NCI-H2227 (cell line): ENCODE results near the gene ALDH18A1.
A peak's percentile ranks its signal among the peaks of the same experiment; 100 is the strongest.
"Not testable (repeated sequence)": the region's sequence is repeated elsewhere in the genome, so short reads cannot be mapped to it uniquely, and the experiment has no call there.

Experiments used
- DNase-seq: peaks from one replicate; lab custom pipeline; 2025; ENCODE audit not compliant: unreplicated experiment; lab: John Stamatoyannopoulos, UW

Gene ALDH18A1

DNA sequence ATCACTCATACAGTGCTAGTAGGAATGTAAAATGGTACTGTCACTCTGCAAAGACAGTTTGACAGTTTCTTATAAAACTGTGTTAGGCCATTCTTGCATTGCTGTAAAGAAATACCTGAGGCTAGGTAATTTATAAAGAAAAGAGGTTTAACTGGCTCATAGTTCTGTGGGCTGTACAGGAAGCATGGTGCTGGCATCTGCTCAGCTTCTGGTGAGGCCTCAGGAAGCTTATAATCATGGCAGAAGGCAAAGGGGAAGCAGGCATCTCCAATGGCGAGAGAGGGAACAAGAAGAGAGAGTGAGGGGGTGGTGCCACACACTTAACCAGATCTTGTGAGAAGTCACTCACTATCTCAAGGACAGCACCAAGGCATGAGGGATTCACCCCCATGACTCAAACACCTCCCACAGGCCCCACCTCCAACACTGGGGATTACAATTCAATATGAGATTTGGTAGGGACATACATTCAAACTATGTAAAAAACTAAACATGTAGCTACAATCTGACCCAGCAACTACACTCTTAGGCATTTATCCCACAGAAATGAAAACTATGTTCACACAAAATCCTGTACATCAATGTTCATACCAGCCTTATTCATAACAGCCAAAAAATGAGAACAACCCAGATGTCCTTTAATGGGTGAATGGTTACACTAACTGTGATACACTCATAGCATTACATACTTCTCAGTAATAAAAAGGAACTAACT, 5.0 kb downstream of the ALDH18A1 start:
- no peak for DNase-seq

DNA sequence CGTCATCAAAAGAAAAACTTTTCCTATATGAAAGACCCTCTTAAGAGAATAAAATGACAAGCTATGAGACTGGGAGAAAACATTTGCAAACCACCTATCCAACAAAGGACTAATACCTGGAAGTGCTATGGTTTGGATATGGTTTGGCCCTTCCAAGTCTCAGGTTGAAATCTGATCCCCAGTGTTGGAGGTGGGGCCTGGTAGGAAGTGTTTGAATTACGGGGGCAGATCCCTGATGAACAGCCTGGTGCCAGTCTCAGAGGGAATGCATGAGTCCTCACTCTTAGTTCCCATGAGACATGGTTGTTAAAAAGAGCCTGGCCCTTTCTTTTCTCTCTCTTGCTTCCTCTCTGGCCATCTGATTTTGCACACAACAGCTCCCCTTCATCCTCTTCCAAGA, 6.3 kb downstream of the ALDH18A1 start:
- no peak for DNase-seq

DNA sequence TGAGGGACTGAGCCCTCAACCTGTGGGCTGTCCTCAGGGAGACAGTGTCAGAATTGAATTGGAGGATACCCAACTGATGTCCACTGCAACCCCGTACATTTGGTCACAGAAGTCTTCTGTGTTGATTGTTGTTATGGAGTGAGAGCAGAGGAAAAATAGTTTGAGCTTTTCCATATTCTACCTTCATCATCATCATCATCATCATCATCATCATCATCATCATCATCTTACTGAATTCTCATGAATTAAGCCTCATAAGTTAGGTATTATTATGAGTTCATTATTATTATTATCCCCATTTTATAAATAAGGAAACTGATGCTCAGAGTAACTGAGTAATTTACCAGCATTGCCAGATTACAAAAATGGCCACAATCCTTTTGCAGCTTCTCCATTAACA, 8.4 kb downstream of the ALDH18A1 start:
- no peak for DNase-seq

DNA sequence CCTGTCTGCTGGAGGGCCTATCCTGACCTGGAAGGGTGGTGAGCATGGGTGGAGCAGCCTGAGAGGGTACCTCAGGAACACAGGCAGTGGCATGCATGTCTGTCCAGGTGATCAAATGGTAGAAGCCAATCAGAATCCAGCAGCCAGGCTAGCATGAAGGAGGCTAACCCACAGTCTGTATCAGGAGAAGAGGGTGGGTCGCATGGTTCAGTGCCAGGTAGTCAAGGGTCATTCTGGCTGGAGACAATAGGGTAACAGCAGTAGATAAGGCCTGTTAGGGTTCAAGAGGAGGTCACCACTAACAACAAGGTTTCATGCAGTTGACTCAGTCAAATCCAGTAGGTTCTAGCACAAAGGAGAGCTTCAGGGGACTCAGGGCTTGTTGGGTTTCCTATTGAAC, 10.4 kb downstream of the ALDH18A1 start:
- DNase-seq: no peak

DNA sequence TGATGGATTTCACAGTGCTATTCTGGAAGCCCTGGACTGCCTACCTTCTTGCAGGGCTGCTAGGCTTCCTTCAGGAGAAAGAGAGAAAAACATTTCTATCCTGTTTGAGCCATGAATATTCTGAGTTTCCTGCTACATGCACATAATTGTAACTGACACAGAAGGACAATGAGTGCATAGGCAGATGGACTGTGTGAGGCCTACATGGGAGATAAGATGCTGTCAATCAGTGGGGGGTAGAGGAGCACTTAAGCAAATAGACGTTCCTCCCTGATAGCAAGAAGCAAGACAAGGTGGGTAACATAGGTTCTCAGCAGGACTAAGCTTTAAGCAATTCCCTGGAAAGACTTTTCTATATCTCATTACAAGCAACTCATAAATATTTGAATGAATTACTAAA, 11.6 kb downstream of the ALDH18A1 start:
- peak; percentile 3 for DNase-seq

DNA sequence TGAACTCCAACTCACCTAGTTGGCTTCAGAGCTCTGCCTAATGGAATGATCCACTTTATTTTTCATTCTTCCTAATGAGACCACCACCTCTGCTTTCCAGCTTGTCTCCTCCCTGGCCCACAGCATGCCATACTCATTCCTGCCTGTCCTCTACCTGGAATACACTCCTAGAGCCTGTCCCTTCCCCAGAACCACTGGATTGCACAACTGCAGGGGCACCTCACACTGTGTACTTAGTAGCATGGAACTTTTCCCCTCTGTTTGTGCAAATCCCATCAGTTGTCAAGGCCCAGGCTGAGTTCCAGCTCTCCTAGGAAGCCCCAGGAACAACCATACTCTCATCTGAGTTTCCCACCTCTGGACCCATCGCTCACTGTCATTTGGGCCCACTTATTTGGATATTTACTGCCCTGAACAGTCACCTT, 15.6 kb downstream of the ALDH18A1 start:
- no peak for DNase-seq

DNA sequence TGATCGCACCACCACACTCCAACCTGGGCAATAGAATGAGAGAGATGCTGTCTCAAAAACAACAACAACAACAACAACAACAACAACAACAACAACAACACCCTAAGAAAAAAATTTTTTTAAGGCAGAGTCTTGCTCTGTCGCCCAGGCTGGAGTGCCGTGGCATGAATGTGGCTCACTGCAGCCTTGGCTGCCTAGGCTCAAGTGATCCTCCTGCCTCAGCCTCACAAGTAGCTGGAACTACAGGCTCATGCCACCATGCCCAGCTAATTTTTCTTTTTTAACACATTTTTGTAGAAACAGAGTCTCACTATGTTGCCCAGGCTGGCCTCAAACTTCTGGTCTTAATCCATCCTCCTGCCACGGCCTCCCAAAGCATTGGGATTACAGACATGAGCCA, 18.6 kb downstream of the ALDH18A1 start:
- no peak for DNase-seq

DNA sequence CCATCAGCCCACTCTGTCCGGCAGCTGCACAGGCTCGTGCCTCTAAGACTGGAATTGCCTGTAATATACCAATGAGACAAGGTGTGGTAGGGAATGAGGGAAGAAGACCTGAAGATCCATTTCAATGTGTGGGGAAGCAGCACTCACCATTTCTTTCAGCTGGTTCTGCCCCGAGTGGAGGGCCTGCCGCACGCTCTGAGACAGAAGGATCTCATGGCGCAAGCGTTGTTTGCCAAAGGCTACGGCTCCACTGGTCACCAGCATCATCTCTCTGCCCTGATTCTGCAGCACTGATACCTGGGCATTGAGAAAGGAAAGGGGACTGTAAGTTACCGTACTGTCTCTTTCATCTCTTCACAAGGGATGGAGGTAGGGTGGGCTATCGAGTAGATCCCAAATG, 19.4 kb downstream of the ALDH18A1 start:
- no peak for DNase-seq

DNA sequence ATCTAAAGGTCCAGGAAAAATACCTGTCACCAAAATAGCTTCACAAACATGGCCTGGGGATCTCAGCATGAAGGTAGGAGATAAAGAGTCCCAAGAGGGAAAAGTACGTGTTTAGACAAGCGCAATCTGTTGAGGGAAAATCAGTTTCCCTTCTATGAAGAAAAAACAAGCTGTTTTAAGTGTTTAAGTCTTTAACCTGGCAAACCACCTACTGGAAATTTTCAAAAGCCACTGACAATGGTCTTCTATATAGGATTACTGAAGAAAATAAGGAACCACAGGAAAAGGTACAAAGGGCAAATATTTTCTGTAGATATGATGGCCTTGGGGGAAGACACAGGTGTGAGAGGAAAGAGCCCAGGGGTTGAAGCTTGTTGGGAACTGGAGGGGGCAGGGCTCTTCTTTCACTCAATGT, 21.2 kb downstream of the ALDH18A1 start:
- DNase-seq: no peak

DNA sequence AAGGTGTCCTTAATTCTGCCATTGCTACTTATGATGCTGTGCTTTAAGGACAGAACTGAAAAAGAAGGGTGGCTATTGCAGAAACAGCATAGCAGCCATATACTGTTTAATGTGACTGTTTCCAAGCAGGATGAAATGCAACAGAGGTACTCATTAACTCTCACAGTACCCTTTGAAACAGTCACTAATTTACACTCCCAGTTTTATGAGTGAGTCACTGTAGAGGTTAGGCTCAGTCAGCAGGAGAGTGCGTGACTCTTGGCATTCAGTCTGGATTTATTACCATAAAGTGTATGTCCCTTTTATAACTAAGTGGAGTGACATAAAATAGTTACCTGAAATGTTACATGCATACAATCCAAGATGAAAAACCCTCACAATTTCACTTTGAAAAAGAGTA, 27.7 kb downstream of the ALDH18A1 start:
- DNase-seq: no peak

DNA sequence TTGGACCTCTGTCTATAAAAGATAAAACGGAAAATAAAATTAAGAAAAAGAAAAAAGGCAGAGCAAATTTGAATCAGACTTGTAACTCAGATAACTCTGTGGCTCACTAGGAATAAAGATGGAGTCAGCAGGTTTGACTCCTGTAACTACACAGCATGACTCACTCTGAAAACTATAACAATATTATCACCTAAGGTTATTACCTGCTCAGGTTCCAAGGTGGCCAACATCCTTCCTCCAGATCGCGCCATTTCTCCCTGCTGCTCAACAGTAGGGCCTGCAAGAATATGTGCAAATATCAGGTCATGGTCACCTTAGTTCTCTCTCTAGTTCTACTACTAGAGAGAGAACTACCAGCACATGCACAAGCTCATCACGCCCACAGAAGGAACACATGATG, 30.0 kb downstream of the ALDH18A1 start:
- DNase-seq: no peak

DNA sequence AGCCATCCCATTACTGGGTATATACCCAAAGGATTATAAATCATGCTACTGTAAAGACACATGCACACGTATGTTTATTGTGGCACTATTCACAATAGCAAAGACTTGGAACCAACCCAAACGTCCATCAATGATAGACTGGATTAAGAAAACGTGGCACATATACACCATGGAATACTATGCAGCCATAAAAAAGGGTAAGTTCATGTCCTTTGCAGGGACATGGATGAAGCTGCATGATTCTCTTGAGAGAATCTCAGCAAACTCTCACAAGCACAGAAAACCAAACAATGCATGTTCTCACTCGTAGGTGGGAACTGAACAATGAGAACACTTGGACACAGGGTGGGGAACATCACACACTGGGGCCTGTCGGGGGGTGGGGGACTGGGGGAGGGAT, 36.1 kb downstream of the ALDH18A1 start:
- not testable (repeated sequence) for DNase-seq

DNA sequence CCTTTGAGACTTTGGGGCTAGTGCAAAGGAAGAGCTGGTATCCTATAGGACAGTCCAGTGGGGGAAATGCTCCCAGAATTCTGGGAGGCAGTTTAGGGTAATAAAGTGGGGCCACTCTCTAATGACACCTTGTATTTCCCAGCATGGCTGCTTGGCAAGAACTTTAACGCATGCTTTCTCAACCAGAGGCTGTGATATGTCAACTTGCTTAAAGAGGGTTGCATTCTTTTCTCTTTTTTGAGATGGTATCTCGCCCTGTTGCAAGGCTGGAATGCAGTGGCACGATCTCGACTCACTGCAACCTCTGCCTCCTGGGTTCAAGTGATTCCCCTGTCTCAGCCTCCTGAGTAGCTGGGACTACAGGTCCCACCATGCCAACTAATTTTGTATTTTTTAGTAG, 38.4 kb downstream of the ALDH18A1 start:
- DNase-seq: no peak

DNA sequence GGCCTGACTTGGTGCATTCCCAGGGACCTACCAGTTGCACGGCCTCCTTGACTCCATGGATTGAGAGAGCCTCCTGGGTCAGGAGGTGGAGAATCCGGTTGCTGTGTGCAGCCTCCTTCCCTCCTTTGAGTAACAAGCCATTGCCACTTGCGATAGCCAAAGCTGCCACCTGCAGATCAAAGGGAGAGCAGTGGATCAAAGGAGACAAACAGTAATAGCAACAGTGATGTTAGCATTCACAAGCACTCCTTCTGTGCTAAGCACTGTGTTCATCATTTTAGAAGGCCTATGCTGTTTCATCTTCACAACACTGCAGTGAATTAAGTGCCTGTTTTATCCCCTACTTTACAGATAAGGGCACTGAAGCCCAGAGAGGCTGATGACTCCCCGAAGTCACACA, 40.1 kb downstream of the ALDH18A1 start:
- DNase-seq: no peak

DNA sequence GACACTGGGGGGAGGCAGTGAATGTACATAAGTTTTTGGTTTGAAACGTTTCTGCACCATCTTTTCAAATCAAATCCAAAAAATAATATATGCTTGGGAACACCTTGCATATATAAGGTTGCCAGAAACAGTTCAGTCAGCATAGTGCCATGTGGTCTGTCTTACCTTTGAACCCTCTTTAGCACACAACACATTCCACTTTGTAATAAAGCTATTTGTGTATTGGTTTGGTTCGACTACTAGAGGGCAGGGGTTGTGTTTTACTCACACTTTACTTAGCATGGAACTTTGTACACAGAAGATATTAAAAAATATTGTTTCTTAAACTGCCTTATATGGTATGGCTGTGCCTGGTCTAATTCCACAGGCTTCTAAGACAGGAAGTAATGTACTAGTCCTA, 43.2 kb downstream of the ALDH18A1 start:
- DNase-seq: no peak

DNA sequence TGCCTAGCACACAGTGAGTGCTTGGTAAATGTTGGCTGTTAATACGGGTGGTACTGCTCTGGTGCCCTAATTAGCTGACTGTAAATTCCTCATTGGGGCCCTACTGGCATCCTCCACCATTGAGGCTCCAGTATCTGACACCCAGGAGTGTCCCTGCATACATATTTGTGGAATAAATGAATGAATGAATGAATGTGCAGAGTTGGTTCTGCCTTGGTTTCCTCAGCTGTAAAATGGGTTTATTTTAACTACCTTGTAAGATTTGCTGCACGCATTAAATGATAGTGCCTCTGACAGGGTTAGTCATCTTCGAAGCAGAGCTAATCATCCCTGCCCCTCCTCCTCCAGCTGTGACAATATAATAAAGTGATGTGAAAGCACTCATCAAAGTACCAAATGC, 45.8 kb downstream of the ALDH18A1 start:
- DNase-seq: no peak

DNA sequence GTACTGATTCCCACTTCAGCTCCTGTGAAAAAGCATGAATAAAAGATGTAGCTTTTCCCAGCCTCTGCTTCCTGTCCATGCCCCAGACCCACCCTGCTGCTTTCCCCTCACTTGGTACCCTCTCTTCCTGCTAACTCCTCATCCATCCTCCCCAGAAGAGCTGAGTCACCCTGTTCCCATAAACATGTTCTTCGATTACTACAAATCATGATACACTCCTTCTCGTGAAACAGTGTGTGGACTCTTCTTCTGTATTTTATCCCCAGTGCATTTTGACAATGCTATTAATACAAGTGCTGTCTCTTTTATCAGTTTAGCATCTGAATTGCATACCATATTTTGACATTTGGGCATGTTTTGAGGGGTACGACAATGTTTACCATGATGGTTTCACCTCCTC, 49.6 kb downstream of the ALDH18A1 start:
- no peak for DNase-seq

DNA sequence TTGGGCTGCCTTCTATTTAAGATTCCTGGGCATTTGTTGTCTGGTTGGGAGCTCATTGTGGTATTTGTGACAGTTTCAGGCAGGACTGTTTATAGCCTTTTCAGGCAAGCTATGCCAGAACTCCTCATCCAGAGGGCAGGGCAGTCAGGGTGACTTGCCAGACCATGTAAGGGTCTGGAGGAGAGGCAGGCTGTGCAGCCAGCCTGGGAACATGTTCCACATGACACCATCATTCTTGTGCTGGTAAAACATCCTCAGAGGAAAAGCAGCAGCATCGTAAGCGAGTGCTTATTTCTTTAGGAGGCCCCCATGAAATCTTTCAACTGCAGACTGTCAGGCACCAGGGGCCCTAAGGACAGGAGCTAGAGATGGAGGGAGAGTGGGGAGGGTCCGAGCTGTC, 51.3 kb downstream of the ALDH18A1 start:
- no peak for DNase-seq

DNA sequence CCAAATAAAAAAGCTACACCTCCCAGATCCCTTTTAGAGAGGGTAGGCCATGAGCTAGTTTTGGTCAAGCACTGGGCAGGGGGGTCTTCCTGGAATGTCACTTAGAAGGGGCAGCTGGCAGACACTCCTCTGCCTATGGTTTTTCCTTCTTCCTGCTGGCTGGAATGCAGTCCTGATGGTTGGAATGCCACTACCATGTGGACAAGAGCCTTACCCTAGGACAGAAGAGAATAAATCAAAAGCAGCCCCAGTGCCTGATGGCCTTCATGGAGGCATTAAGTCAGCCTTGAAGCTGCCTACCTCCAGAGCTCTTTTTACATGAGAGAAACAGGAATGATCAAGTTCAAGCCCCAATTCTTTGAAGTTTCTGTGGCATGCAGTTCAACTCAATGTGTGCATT, 51.9 kb downstream of the ALDH18A1 start:
- no peak for DNase-seq

DNA sequence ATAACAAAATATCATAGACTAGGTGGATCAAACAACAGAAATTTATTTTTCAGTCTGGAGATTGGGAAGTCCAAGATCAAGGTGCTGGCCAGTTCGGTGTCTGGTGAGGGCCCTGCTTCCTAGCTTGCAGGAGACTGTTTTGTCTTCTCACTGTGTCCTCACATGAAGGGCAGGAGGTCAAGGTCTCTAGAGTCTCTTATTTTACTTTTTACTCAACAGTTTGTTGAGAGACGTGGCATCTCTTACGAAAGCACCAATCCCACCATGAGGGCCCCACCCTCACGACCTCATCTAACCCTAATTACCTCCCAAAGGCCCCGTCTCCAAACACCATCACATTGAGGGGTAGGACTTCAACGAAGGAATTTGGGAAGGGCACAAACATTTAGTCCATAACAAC, 54.1 kb downstream of the ALDH18A1 start:
- no peak for DNase-seq

DNA sequence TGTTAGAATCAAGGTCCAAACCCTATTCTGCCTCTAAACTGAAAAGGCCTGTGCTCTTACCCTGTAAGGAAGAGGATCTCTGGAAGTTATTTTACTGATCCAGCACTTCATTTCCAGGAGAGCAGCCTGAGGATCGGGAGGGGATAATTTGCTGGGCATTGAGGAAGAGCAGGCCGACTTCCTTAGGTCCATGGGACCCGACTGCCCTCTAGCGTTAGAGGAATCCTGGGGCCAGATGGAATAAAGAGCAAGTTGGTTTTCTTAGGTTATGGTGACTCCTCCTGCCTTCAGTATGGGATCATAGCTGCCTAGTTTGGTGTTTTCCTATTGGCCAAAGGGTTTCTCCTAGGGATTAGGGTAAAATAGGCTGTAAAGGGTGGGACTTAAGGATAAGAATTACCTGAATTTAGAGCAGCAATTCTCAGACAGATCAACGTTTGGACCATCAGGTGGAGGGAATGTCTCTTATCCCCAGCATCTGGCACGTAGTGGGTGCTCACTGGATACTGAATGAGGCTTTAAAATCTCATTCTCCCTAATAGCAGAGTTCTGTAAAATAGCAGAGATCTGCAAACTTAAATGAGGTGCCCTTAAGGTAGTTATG, 55.3 kb downstream of the ALDH18A1 start:
- peak; percentile 85 for DNase-seq

DNA sequence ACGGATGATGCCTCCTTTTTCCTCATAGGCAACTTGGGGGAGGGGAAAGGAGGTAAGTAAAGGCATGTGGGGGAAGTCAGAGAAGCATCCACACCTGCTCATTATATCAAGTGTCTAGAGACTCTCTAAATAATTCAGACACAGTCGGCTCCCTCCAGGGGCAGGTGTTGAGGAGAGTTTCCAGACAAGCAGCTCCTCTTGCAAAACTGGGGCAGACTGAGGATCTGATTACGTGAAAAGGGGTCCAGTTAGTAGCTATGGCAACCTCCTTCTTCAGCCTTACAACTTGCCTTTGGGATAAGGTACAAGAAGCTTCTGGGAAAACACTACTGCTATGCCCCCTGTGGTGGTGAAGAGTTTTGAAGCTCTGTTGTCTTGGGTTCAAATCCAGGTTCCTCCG, 56.4 kb downstream of the ALDH18A1 start:
- DNase-seq: no peak

DNA sequence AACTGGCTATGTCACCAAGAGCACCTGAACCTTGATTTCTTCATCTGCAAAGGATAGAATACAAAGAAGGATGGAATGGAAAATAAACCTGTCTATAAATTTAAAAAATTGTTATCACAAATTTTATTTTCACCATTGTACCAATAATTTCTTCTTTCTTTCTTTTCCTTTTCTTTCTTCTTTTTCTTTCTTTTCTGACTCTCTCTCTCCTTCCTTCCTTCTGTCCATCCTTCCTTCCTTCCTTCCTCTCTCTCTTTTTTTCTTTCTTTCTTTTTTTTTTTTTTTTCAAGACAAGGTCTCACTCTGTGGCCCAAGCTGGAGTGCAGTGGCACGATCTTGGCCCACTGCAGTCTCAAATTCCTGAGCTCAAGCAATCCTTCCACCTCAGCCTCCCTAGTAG, 58.7 kb downstream of the ALDH18A1 start:
- DNase-seq: no peak
